ENCODE results near the gene GPR150.

The GPR150 gene

DNA sequence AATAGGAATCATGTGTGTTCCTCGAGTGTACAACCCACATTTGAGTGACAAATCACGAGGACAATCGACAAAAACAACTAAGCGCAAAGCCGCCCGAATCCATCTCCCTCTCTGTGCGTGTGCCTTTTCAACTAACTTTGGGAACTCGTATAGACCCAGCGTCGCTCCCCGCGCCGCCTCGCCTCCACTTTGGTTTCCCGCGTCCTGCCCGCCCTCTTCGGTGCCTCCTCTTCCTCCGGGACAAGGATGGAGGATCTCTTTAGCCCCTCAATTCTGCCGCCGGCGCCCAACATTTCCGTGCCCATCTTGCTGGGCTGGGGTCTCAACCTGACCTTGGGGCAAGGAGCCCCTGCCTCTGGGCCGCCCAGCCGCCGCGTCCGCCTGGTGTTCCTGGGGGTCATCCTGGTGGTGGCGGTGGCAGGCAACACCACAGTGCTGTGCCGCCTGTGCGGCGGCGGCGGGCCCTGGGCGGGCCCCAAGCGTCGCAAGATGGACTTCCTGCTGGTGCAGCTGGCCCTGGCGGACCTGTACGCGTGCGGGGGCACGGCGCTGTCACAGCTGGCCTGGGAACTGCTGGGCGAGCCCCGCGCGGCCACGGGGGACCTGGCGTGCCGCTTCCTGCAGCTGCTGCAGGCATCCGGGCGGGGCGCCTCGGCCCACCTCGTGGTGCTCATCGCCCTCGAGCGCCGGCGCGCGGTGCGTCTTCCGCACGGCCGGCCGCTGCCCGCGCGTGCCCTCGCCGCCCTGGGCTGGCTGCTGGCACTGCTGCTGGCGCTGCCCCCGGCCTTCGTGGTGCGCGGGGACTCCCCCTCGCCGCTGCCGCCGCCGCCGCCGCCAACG, at the start of gene GPR150:
Gene GPR150, plus strand, starts transcription at position 58 of the 840 bp plus-strand sequence. Its CDS starts 189 bp downstream, at position 247.
- peak; percentile 15 for DNase-seq (ENCODE audit: low read depth)

DNA sequence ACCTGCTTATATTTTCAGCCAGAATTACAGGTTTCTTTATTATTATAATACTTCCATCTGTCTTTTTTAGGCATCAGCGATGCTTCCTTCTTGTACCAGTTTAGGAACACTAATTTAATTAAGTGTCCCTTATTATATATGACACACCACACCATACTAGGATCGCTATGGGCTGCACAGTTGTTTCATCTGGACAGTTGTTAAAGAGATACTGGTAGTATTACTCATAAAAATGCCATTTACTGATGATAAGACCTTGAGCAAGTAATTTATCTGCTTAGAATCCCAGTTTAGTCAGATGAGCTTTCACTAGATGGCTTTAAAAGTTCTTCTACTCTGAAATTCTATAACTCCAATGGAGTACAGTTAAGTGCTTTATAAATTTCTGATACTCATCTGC, 47.9 kb upstream of the GPR150 start:
- DNase-seq (ENCODE audit: low read depth) = no peak

DNA sequence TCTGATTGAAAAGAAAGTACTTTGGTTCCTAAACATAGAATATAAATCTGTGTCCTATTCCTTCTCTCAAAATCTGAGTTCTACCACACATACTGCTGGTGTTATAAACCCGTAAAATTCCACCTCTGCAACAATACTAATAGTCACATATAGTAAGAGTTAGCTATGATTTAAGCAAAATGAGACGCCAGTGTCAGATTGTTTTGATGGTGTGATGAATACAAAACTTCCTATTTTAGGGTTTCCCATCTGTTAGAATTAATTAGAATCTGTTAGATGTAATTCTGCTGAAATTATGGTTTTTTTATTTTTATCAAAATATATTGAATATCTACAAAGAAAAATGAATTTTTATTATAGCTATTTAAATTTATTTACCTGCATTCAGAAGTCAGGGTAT, 38.3 kb upstream of the GPR150 start:
- no peak for DNase-seq (ENCODE audit: low read depth)

DNA sequence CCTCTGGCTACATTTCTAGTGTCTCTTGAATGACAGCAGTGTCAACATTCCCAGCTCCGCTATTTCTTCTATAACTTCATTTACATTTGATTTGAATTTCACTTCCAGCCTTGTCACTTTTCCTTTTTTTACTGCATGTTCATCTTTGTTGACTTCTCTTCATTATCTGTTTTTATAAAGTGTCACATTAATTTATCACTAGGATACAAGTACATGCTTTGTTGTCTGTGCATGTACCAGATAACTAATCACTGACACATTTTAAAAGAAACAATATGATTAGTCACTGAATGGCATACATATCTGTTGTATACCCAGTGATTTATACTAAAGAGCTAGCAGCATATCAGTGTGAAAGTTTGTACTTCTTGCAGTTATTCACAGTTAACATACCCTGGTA, 35.9 kb upstream of the GPR150 start:
- no peak for DNase-seq (ENCODE audit: low read depth)

- no peak for DNase-seq (ENCODE audit: low read depth)
Measured at GRCh38 chr5:95590880-95591279, 29.0 kb upstream of the GPR150 start.

DNA sequence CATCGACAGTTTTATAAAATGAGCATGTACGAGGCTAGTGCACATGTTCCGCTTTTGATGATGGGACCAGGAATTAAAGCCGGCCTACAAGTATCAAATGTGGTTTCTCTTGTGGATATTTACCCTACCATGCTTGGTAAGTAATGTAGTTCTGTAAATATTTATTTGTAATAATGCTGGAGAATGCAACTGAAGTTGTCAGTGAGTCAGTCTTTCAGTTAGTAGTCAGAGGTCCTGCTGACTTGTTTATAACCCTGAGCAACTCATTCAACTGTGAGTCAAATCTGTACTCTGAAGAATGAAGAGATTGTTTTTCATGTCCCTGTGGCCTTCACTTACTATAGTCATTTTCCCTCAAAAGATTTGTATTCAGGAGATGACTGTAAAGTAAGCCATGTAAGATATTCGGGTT, 28.4 kb upstream of the GPR150 start:
- DNase-seq (ENCODE audit: low read depth) = no peak

- no peak for DNase-seq (ENCODE audit: low read depth)
Measured at GRCh38 chr5:95595289-95595931, 24.5 kb upstream of the GPR150 start.

DNA sequence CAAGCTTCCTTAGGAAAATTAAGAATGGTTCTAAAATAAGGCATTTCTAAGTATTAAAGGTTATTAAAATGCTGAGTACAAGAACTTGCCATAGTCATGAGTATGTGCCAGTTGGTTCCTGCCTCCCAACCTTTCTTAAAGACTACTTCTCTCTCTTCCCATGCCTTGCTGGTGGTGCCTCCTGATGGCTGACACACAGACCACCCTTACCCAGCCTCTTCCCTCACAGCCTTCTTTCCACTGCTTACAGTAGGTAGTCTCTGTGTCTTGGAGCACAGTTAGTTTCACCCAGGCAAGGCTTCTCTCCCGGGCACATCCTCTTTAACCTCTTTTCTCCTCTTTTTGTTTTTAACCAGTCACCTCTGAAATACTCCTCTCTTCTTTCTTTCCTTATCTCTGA, 20.6 kb upstream of the GPR150 start:
- DNase-seq (ENCODE audit: low read depth) = no peak

DNA sequence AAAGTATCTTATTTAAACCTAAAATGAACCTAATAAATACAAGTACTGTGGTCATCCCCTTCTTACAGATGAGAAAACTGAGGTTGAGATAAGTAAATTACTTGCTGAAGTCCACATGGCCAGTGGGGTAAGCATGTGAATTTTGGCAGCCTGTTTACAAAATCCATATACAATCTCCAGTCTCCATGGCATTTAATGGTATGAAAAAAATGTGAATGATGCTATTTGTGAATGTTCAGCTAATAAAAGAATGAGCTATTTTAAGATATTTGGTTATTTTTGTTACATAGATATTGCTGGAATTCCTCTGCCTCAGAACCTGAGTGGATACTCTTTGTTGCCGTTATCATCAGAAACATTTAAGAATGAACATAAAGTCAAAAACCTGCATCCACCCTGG, 19.3 kb upstream of the GPR150 start:
- no peak for DNase-seq (ENCODE audit: low read depth)

GRCh38 chr5:95605786-95606185, 14.1 kb upstream of the GPR150 start:
- DNase-seq (ENCODE audit: low read depth) = no peak

- no peak for DNase-seq (ENCODE audit: low read depth)
Measured at GRCh38 chr5:95606419-95606818, 13.5 kb upstream of the GPR150 start.

DNA sequence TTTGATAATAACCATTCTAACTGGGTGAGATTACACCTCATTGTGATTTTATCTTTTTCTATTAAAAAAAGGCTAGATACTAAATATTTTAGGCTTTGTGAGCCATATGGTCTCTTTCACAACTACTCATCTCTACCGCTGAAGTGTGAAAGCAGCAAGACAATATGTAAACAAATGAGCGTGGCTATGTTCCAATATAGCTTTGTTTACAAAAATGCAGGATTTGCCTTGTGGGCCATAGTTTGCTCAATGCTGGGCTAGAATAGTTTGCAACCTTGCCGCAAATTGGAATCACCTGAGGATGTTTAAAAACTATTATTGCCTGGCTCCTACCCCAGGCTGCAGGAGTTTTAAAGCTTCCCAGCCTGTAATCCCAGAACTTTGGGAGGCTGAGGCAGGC, 10.2 kb upstream of the GPR150 start:
- no peak for DNase-seq (ENCODE audit: low read depth)

DNA sequence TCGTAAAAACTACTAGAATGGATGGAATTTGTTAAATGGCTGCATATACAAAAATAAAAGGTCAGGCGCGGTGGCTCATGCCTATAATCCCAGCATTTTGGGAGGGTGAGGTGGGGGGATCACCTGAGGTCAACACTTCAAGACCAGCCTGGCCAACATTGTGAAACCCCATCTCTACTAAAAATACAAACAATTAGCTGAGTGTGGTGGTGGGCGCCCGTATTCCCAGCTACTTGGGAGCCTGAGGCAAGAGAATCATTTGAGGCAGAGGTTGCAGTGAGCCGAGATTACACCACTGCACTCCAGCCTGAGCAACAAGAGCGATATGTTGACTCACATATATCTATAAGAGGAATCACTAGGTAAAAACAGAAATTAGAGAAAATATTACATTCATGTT, 9.3 kb upstream of the GPR150 start:
- DNase-seq (ENCODE audit: low read depth) = no peak

GRCh38 chr5:95611396-95611795, 8.5 kb upstream of the GPR150 start:
- DNase-seq (ENCODE audit: low read depth) = no peak

DNA sequence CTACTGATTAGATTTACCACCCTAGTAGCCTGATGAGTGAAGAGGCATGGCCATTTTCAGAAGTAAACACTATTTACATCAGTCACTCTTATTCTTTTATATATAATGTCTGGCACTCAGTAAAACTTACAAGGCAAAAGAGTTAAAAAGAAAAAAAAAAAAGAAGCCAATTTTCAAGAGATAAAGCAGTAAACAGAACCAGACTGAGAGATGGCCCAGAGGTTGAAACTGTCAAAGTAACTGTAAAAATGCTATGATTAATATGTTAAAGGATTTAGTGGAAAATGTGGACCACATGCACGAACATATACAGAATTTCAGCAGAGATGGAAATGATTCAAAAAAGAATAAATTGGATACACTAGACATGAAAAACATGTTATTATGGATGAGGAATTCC, 6.4 kb upstream of the GPR150 start:
- DNase-seq (ENCODE audit: low read depth) = no peak

DNA sequence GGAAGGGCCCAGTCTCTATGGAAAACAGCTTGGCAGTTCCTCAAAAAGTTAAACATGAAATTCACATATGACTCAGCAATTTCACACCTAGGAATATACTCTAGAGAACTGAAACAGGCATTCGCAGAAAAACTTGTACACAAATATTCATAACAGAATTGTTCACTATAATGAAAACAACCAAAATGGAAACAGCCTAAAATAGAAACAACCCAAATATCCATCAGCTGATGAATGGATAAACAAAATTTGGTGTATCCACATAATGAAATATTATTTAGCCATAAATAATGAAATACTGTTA, 4.8 kb upstream of the GPR150 start:
- DNase-seq (ENCODE audit: low read depth) = no peak

GRCh38 chr5:95617057-95617456, 2.8 kb upstream of the GPR150 start:
- no peak for DNase-seq (ENCODE audit: low read depth)

- DNase-seq (ENCODE audit: low read depth) = no peak
Measured at GRCh38 chr5:95619096-95619495, 791 bp upstream of the GPR150 start.

DNA sequence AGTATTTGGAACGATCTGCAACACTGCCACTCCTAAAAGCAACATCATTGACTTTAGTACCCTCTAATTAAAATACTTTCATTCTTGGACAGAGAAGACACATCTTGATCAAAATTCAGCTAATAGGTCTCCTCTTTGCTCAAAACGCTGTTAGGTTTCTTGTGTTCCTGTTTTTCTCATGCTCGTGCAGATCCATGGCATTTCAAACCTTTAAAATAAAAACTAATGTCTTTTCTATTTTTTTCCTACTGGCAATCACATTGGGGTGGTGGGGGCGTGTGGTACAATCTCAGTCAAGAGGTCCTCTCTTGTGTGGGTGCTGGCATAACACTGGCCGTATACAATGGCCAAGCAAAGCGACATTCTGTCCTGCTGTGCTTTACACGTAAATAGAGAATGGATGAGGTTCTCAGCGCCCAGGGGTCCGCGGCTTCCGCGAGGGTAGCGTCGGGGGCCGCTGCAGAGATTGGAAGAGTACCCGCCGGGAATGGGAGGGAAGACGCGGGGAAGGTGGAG, 315 bp upstream of the GPR150 start:
- no peak for DNase-seq (ENCODE audit: low read depth)

GRCh38 chr5:95620870-95621838, 1.3 kb downstream of the GPR150 start:
- DNase-seq (ENCODE audit: low read depth) = no peak

DNA sequence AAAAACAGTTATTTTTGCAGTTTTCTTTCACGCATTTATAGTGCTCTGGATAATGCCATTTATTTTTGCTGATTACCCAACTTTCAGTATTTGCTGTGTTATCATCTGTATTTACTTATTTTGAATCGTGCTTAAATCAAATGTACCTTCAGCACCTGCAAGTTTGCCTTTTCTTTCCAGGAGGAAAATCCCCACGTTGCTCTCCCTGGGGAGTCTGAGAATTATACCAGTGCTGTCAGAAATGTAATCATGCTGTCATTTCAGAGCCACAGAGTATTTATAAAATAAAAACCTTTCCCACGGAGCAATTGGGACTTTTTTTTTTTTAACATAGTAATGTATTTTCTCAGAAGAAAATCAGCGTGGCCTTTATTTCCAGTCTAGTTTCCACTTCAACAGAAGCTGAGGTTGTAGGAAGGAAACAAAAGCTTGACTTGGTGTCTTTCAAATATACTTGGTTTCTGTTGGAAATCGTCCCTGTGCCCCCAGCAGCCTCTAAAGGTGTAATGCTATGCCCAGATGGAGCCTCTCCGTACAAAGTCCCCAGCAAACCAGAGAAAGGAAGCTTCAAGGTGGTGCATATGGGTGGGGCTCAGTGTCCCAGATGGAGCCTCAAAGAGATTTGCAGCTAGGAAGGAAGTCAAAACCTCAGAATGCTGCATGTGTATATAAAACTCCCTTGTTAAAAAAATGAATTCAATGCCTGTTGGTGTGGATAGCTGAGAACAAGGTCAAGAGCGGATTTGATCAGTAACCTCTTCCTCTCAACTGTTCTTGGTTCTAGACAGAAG, 2.1 kb downstream of the GPR150 start:
- DNase-seq (ENCODE audit: low read depth) = no peak

- no peak for DNase-seq (ENCODE audit: low read depth)
Measured at GRCh38 chr5:95623706-95624105, 3.8 kb downstream of the GPR150 start.

Measured in stimulated activated CD8-positive, alpha-beta memory T cell treated with anti-CD3 and anti-CD28 coated beads, Interleukin-15, amount 100 ng/mL, for 1 hour (primary cell).